ENCODE results near the gene TAF12.
A peak's percentile ranks its signal among the peaks of the same experiment; 100 is the strongest.
"Not testable (repeated sequence)": the region's sequence is repeated elsewhere in the genome, so short reads cannot be mapped to it uniquely, and the experiment has no call there.

Gene TAF12

GRCh38 chr1:28642847-28643635, at the start of gene TAF12:
TAF12 (minus strand) TSS chr1:28643067; CDS start chr1:28622081, 20,986 bp downstream.
- peak; percentile 96 to 97 for DNase-seq

- DNase-seq = not testable (repeated sequence)
These were observed 48.8 kb upstream of the TAF12 start for GRCh38 chr1:28691627-28692026.

GRCh38 chr1:28684937-28685336, 42.1 kb upstream of the TAF12 start:
- DNase-seq = no peak

GRCh38 chr1:28682840-28683239, 40.0 kb upstream of the TAF12 start:
- no peak for DNase-seq

- no peak for DNase-seq
These were observed 37.3 kb upstream of the TAF12 start for GRCh38 chr1:28680151-28680550.

- no peak for DNase-seq
These were observed 33.0 kb upstream of the TAF12 start for GRCh38 chr1:28675924-28676257.

- not testable (repeated sequence) for DNase-seq
These were observed 30.1 kb upstream of the TAF12 start for GRCh38 chr1:28672971-28673370.

- DNase-seq = no peak
These were observed 28.4 kb upstream of the TAF12 start for GRCh38 chr1:28671254-28671780.

GRCh38 chr1:28668956-28669723, 26.3 kb upstream of the TAF12 start:
- peak; percentile 9 to 36 for DNase-seq

GRCh38 chr1:28668191-28668955, 25.5 kb upstream of the TAF12 start, which contains the start of gene GMEB1:
GMEB1 (plus strand) TSS chr1:28668784; CDS start chr1:28683613, 14,829 bp downstream.
- peak; percentile 81 to 89 for DNase-seq

- DNase-seq = no peak
These were observed 23.9 kb upstream of the TAF12 start for GRCh38 chr1:28666806-28667205.

GRCh38 chr1:28663871-28664470, 21.1 kb upstream of the TAF12 start:
- DNase-seq = no peak

- DNase-seq = no peak
These were observed 13.5 kb upstream of the TAF12 start for GRCh38 chr1:28656335-28656734.

- DNase-seq = not testable (repeated sequence)
These were observed 12.8 kb upstream of the TAF12 start for GRCh38 chr1:28655448-28656311.

- DNase-seq = peak in 1 of 2 donors; percentile 28
These were observed 11.0 kb upstream of the TAF12 start for GRCh38 chr1:28653870-28654269.

GRCh38 chr1:28653063-28653462, 10.2 kb upstream of the TAF12 start:
- not testable (repeated sequence) for DNase-seq

GRCh38 chr1:28648474-28649198, 5.8 kb upstream of the TAF12 start, which contains the start of gene RNU11:
RNU11 (plus strand) TSS chr1:28648600.
- peak; percentile 94 to 95 for DNase-seq

- peak; percentile 95 to 96 for DNase-seq
These were observed 5.2 kb upstream of the TAF12 start for GRCh38 chr1:28648008-28648473.

- no peak for DNase-seq
These were observed 3.2 kb upstream of the TAF12 start for GRCh38 chr1:28646040-28646439.

- not testable (repeated sequence) for DNase-seq
These were observed 2.5 kb upstream of the TAF12 start for GRCh38 chr1:28645406-28645805.

GRCh38 chr1:28644494-28644893, 1.6 kb upstream of the TAF12 start:
- no peak for DNase-seq
